ENCODE data around the gene SDK1. TPM values are rescaled to one million over a fixed set of nuclear protein-coding genes. Genes with fewer than 3 reads are reported as not detected.

The SDK1 gene
- polyA plus RNA-seq, 2 of the 4 experiments (the other 2 are of a cell fraction): 0.12 to 0.28 TPM

- H3K9me3 ChIP-seq: no peaks in the 10 kb centered on the region
- DNase-seq (ENCODE audit: low read depth in 1 of 2, low spot score in 1 of 2) (no peak), ATAC-seq (no peak), FAIRE-seq (no peak)
- no peak overlapping the region for H3K27ac ChIP-seq
- peaks cover 5% of the 10 kb centered on the region; the same call in 2 of the 3 replicates for H3K4me1 ChIP-seq
- TF ChIP-seq MAFK (IDR thresholded peaks at IDR 0.05; ENCODE audit: partially characterized antibody) (no peak), MAZ (IDR thresholded peaks at IDR 0.05; ENCODE audit: borderline replicate concordance, low read depth, low read length) (no peak), MYC (IDR thresholded peaks at IDR 0.05; ENCODE audit: borderline replicate concordance, low read length) (no peak), CHD2 (IDR thresholded peaks at IDR 0.05; ENCODE audit: low read length, partially characterized antibody) (no peak), CBX2 (IDR thresholded peaks at IDR 0.05; ENCODE audit: borderline replicate concordance, low read depth) (no peak), BHLHE40 (IDR thresholded peaks at IDR 0.05; ENCODE audit: low read depth, low read length) (no peak)
- H3K4me3 ChIP-seq: no peak overlapping the region
- 39% methylated on average over 10 of the region's 10 CpGs for WGBS (ENCODE audit: missing lambda C conversion rate)
- CTCF ChIA-PET: interaction anchor here (0.7 to 1.2 kb wide), 3 partner anchors 9 to 202 kb away, joined by 3 read pairs; no protein-coding TSS in a partner anchor
- POLR2A ChIA-PET: no interaction called here
- no peak overlapping the region for H3K4me2 ChIP-seq
These were observed 642.9 kb downstream of the SDK1 start for GRCh38 chr7:3943779-3944520.

- DNase-seq (ENCODE audit: low read depth in 1 of 2, low spot score in 1 of 2): no peak
- Histone ChIP-seq H3K27ac (no peak overlapping the region), H3K9me3 (no peaks in the 10 kb centered on the region), H3K4me2 (no peak overlapping the region), H3K4me3 (no peak overlapping the region), H3K4me1 (no peaks in the 10 kb centered on the region)
- WGBS (ENCODE audit: missing lambda C conversion rate): 72% methylated on average over 16 of the region's 16 CpGs
- no peak for ATAC-seq
- ChIA-PET CTCF (no interaction called here), POLR2A (no interaction called here)
- no peak for FAIRE-seq
- no peak for TF ChIP-seq PBX3 (IDR thresholded peaks at IDR 0.05)
- TF ChIP-seq POLR2A (IDR thresholded peaks at IDR 0.05; ENCODE audit: low read length): no peak
- no peak for TF ChIP-seq ZFP36 (IDR thresholded peaks at IDR 0.05; ENCODE audit: borderline replicate concordance, partially characterized antibody)
- TF ChIP-seq ESRRA (IDR thresholded peaks at IDR 0.05; ENCODE audit: borderline replicate concordance, low read length): no peak
- TF ChIP-seq EP300 (IDR thresholded peaks at IDR 0.05): no peak
- no peak for TF ChIP-seq HOXA7 (CRISPR knock-in tag; IDR thresholded peaks at IDR 0.05)
- no peak for TF ChIP-seq GATA3 (IDR thresholded peaks at IDR 0.05; ENCODE audit: borderline replicate concordance)
- TF ChIP-seq ATOH8 (CRISPR knock-in tag; IDR thresholded peaks at IDR 0.05; ENCODE audit: low read depth): no peak
- TF ChIP-seq HEYL (CRISPR knock-in tag; IDR thresholded peaks at IDR 0.05): no peak
- TF ChIP-seq HMGXB4 (CRISPR knock-in tag; IDR thresholded peaks at IDR 0.05; ENCODE audit: borderline replicate concordance): no peak
- no peak for TF ChIP-seq MYC (IDR thresholded peaks at IDR 0.05; ENCODE audit: borderline replicate concordance, low read length)
- TF ChIP-seq E2F6 (IDR thresholded peaks at IDR 0.05; ENCODE audit: borderline replicate concordance, low read depth): no peak
- TF ChIP-seq FOSB (CRISPR knock-in tag; IDR thresholded peaks at IDR 0.05): no peak
- no peak for TF ChIP-seq CTCF (IDR thresholded peaks at IDR 0.05)
- no peak for TF ChIP-seq CEBPB (IDR thresholded peaks at IDR 0.05)
- no peak for TF ChIP-seq NFE2L2 (conservative IDR thresholded peaks at IDR 0.05; ENCODE audit: low read length)
- no peak for TF ChIP-seq TFCP2L1 (CRISPR knock-in tag; IDR thresholded peaks at IDR 0.05)
- TF ChIP-seq CHD2 (IDR thresholded peaks at IDR 0.05; ENCODE audit: low read length, partially characterized antibody): no peak
- TF ChIP-seq MAZ (IDR thresholded peaks at IDR 0.05; ENCODE audit: borderline replicate concordance, low read depth, low read length): no peak
These were observed 648.2 kb downstream of the SDK1 start for GRCh38 chr7:3949242-3949640.

Measured in A549 (cell line).